NCI-H1436 (cell line): ENCODE measurements around the gene CNOT3.
"Not testable (repeated sequence)": the region's sequence is repeated elsewhere in the genome, so short reads cannot be mapped to it uniquely, and the experiment has no call there.

Experiments used
- DNase-seq: peaks from one replicate; lab custom pipeline; 2025; lab: John Stamatoyannopoulos, UW

Gene CNOT3

GRCh38 chr19:54171736-54172431, 34.3 kb downstream of the CNOT3 start:
- not testable (repeated sequence) for DNase-seq

- DNase-seq = peak; percentile 83
Observed at GRCh38 chr19:54172471-54173358, 35.2 kb downstream of the CNOT3 start, which contains the start of gene TMC4. TSS of gene TMC4 (minus strand) at chr19:54173160. CDS start at chr19:54173117, 43 bp downstream.

DNA sequence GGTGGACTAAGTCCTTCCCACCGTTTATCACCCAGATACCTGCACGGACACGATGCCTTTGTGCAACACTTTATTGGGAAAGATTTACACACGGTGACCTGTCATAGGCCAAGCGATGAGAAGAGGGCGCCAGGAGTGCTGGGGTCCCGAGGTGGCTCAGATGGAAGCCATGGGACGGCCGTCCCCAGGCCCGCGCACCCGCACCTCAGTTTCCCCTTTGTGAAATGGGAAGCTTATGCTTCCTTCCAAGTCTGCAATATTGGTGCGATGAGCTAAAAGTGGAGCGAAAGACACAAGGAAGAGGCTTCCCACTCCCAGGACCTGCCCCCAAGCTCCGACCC, 35.8 kb downstream of the CNOT3 start:
- DNase-seq = no peak

- DNase-seq = no peak
Observed at GRCh38 chr19:54173951-54174834, 36.6 kb downstream of the CNOT3 start.

- peak; percentile 36 for DNase-seq
Observed at GRCh38 chr19:54178581-54179261, 41.2 kb downstream of the CNOT3 start.

DNA sequence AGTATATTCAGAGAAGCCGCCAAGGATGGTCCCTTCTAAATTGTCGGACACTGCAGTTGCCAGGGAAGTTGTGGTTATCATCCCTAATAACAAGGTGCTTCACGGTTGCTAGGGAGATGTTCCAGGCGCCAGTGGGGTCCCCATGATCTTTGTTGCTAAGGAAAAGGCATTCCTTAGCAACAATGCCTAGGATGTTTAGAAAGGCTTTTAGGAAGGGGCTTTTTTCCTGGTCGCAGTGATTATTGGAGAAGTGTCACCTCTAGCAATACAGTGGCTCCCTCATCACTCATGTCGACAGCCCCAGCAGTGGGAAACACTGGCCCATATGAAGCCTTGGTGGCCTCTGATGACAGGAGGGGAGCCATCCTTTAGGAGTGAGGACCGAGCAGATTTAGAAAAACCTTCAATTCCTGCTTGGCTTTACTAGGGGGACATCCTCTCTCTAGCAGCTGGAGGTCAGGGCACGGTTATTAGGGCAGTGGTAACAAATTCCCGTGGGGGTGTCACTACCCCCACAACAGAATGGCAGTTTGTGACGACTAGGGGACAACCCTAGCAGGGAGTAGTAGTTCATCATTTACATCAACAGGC, 41.8 kb downstream of the CNOT3 start:
- no peak for DNase-seq

GRCh38 chr19:54179921-54180461, 42.4 kb downstream of the CNOT3 start:
- peak; percentile 61 for DNase-seq

DNA sequence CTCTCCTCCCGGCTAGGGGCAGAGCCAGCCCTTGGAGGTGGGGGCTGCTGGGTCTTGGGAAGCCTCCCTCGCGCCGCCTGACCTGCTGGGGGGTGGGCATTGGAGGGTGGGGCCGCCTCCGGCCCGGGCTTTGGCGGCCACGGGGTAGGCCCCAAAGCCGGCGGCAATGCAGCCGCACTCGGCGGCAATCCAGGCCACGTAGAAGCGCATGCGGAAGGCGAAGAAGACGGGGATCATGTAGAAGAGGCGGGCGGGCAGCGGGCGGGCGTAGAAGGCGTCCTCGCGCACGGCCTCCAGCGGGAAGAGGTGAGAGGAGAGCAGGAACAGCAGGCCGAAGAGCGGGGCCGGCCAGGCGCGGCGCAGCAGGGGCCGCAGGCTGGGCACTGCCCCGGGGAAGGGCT, 43.1 kb downstream of the CNOT3 start:
- no peak for DNase-seq

DNA sequence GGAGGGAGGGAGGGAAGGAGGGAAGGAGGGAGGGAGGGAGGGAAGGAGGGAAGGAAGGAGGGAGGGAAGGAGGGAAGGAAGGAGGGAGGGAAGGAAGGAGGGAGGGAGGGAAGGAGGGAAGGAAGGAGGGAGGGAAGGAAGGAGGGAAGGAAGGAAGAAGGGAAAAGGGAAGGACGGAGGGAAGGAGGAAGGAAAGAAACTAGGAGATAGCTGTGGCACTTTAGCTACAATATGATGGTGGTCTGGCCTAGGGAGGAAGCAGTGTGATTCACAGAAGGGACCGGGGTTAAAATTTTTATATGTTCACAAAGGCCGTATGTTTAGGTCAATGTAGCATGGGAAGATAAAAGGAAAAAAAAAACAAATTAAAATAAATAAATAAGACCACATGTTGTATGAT, 44.3 kb downstream of the CNOT3 start:
- not testable (repeated sequence) for DNase-seq

DNA sequence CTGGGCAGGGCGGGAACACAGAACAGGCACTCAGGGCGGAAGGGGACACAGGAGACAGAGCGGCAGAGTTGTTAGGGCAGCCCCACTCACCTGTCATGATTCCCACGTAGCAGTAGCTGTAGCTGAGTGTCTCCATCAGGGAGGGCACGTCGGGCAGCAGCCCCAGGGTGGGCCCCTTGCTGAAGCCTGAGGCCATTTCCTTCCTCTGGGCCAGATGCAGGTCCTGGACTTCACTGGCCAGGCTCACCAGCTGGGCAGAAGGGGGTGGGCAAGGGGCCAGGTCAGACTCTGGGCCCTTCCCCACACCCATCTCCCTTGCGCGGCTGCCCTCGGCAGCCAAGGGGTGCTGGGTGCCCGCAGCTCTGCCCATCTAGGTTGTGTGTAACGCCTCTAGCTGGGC, 45.9 kb downstream of the CNOT3 start:
- DNase-seq = no peak

GRCh38 chr19:54186351-54186750, 48.8 kb downstream of the CNOT3 start:
- DNase-seq = no peak

GRCh38 chr19:54186934-54187381, 49.4 kb downstream of the CNOT3 start:
- DNase-seq = no peak

- DNase-seq = no peak
Observed at GRCh38 chr19:54188215-54188871, 50.8 kb downstream of the CNOT3 start.

GRCh38 chr19:54189145-54189734, 51.7 kb downstream of the CNOT3 start, which contains the start of gene MBOAT7:
TSS of gene MBOAT7 (minus strand) at chr19:54189580. CDS start at chr19:54188508, 1,072 bp downstream.
- DNase-seq = no peak

DNA sequence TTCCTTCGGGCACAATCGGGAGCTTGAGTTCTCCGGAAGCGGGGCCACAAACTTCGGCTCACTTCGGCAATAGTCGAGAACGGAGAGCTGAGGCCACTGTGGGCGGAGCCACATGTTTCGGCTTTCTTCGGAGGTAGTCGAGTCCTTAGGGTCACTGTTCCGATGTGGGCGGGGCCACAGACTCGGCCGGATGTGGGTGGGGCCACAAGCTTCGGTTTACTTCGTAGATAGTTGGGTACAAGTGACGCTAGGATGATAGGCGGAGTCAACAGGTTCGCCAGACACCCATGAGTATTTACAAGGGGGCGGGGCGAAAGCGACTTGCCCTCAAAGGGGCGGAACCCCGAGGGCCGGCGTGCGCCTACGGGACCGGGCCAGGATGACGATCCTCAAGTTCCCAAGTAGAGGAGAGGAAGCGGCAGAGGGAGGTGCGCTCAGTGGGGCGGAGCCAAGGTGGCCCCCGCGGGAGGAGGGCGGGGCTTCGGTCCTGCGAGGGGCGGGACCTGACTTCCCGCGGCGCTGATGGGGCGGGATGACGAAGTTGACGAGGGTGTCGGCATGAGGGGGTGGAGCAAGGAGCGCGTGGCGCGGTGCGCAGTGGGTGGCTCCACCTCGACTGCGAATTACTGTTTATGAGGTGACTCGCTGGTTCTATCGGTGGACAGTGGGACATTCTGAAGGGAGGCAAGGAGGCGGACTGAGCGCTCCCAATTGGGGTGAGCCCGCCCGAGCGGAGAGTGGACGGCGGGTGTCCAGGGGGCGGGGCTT, 52.4 kb downstream of the CNOT3 start:
- peak; percentile 100 for DNase-seq

DNA sequence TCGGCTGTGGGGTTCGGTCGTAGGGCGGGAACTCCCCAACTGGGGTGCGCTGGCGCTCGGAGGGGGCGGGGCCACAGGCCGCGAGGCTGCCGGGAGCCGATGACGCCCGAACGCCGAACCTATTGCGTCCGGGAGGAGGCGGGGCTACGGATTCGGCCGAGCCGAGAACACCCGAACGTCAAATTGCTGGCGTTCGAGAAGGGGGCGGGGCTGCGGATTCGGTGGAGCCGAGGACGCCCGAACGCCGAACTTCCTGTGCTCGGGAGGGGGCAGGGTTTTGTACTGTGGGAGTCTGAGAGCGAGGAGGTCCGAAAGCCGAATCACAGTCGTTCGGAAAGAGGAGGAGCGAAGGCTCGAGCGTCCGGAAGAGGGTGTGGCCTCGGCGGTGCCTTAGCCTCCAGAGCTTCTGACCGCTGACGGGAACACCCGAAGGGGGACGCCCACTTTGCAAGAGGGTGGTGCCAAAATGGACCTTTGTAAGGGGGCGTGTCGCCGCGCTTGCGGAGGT, 53.0 kb downstream of the CNOT3 start:
- DNase-seq = peak; percentile 100

- DNase-seq = peak; percentile 89
Observed at GRCh38 chr19:54191011-54191810, 53.6 kb downstream of the CNOT3 start, which contains the start of gene TSEN34. TSS of gene TSEN34 (plus strand) at chr19:54191308. CDS start at chr19:54191365, 57 bp downstream.
